GM18520 (cell line): ENCODE measurements around the gene PIANP.
"Not testable (repeated sequence)": the region's sequence is repeated elsewhere in the genome, so short reads cannot be mapped to it uniquely, and the experiment has no call there.

Source experiments
- ATAC-seq: cut with Tn5 transposase; IDR thresholded peaks from one replicate; pipeline ENCODE4 v1.9.1; 2021; ENCODE audit not compliant: unreplicated experiment

The PIANP gene, protein sequence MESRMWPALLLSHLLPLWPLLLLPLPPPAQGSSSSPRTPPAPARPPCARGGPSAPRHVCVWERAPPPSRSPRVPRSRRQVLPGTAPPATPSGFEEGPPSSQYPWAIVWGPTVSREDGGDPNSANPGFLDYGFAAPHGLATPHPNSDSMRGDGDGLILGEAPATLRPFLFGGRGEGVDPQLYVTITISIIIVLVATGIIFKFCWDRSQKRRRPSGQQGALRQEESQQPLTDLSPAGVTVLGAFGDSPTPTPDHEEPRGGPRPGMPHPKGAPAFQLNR

DNA sequence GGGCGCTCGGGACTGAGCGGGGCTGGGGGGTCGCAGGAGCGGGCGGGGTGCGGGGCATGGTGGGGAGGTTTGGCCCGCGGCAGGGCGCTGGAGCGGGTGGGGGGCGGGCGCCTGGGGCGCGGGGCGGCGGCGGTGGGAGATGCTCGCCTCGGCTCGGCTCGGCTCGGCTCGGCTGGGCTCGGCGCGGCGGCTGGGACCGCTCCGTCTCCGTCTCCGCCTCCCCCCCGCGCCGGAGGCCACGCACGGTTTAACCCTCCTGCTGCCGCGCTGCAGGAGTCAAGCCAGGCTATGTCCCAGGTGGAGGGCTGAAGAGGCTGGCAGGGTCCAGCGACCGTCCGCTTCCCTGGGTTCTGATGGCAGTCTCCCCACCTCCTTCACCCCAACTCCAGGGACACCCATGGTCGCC, at the start of gene PIANP:
TSS of gene PIANP (minus strand) at position 170 of the 406 bp plus-strand sequence. CDS start 2,754 bp downstream, outside the sequence.
- no peak for ATAC-seq

DNA sequence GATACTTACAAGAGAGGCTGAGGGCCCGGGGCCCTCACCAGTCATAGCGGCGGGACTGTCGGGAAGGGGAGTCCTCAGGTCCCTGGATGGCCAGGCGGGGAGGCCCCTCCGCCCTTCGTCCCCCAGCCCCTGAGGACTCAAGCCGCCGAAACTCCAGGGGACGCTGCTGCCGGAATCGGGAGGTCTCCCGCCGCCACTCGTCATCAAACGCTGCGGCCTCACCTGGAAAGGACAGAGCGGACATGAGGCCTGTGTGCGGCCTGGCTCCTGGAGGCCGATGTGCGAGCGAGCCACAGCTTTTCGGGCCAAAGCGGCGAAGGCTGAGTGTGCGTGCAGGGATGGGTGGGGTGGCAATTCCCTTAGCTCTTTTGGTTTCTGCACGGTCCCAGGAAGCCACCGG, 48.1 kb upstream of the PIANP start:
- no peak for ATAC-seq

DNA sequence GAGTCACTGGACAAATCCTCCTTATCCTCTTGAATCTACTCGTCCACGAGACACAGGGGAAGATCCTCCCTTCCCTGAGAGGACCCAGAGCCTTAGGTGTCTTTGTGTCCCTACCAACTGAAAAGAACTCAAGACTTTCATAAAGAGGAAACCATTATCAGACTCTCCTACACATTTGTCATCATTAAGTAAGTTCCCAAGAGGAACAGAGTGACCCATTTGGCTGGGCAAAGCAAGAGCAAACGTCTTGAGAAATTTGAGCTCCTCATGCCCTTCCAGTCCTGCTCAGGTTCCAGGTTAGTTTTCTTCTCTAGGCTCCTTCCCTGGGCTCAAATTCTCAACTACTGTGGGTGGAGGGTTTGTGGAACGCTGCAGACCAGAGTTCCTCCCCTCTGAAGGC, 46.6 kb upstream of the PIANP start:
- no peak for ATAC-seq

DNA sequence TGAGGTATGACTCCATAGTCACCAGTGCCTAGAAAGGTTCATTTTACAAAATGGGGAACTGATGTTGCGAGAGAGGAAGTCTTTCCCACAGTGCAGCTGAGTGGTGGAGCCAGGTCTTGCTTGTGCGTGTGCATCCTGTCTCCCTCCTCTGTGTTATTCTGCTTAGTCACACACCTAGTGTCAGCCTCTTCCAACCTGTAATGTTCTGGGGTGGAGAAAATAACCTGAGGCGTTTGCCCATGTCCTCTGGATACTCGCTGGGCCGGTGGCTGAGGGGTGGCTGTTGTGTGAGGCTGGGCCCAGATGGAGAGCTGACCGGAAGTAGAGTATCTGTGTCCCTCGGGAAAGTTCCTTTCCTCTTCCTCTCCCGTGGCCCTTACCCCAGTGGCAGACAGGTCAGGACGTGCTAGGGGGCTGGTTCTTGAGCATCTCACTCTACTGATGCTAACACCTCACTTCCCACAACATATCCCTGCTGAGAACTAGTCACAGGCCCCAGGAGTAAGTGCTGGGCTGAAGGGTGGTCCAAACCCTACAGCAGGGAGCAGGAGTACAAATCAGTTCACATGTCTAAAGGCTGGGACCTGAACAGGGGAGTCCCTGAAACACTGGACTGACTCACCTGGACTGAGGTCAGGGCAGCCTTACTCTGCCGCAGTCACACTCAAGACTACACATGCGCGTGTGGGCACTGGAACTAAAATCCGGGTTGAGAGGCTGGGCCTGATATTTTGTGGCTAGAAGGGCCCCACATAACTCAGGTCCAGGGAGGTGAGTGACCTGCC, 45.3 kb upstream of the PIANP start:
- ATAC-seq = no peak

DNA sequence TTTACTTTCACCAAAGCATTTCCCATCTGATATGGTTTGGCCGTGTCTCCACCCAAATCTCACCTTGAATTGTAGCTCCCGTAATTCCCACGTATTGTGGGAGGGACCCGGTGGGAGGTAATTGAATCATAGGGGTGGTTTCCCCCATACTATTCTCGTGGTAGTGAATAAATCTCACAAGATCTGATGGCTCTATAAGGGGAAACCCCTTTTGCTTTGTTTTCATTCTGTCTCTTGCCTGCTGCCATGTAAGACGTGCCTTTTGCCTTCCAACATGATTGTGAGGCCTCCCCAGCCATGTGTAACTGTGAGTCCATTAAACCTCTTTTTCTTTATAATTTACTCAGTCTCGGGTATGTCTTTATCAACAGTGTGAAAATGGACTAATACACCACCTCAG, 42.7 kb upstream of the PIANP start:
- not testable (repeated sequence) for ATAC-seq

DNA sequence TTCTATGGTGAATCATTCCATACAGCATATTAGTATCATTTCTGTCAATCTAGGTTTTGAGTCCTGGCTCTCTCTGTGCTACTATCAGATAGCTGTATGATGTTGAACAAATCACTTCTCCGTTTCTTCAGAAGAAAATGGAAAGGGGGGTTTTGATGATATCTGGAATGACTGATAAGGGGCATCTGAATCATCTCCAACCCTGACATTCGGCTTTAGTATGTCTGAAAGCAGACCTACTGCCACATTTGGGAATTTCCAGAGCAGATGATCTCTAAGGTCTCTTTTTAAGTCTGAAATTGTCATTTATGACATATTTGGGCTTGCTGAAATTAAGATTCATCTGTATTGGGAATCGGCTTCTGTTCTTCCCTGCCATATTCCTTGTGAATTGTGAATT, 42.2 kb upstream of the PIANP start:
- no peak for ATAC-seq

DNA sequence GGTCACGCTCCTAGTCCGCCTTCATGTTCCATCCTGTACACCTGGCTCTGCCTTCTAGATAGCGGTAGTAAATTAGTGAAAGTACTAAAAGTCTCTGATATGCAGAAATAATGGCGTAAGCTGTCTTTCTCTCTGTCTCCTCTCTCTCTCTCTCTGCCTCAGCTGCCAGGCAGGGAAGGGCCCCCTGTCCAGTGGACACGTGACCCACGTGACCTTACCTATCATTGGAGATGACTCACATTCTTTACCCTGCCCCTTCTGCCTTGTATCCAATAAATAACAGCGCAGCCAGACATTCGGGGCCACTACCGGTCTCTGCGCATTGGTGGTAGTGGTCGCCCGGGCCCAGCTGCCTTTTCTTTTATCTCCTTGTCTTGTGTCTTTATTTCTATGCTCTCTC, 41.5 kb upstream of the PIANP start:
- ATAC-seq = not testable (repeated sequence)

DNA sequence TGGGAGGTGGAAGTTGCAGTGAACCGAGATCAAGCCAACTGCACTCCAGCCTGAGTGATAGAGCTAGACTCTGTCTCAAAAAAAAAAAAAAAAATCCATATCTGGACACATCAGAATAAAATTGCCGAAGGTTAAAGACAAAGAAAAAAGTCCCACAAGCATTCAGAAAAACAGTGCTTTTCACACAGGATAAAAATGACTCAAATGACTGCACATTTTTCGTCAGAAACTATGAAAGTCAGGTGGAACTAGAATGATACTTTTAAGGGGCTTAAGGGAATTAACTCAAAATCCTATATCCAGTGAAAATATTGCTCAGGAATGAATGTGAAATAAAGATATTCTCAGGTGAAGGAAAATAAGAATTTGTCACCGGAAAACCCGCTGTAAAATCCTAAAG, 36.1 kb upstream of the PIANP start:
- no peak for ATAC-seq

DNA sequence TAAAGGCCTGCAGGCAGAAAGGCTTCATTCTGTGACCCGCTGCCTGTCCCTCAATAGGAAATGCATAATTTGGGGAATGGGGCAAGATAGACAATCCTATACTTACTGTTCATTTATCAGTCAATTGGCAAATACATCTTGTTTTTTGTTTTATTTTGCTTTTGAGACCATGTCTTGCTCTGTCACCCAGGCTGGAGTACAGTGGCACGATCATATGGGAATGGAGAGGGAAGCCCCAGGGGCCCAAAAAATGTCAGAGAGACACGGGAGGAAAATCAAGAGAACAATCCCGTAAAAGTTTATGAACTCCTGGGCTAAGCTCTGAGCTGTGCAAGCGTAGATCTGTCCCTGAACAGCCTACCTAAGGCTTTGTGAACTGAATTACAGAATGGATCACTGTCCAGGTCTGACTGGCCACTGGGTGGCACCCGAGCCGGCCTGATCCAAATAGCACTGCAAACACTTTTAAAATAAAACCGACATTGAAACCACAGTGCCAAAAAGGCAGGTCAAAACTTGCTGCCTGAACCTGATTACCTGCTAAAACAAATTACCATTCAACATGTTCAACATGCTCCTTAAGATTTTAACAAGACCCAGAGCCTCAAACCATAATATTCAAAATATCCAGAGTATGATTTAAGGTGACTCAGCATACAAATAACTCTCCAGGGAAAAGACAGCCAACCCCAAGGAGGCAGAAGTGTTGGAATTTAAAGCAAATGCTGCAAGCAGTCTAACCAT, 35.0 kb upstream of the PIANP start:
- ATAC-seq = no peak

DNA sequence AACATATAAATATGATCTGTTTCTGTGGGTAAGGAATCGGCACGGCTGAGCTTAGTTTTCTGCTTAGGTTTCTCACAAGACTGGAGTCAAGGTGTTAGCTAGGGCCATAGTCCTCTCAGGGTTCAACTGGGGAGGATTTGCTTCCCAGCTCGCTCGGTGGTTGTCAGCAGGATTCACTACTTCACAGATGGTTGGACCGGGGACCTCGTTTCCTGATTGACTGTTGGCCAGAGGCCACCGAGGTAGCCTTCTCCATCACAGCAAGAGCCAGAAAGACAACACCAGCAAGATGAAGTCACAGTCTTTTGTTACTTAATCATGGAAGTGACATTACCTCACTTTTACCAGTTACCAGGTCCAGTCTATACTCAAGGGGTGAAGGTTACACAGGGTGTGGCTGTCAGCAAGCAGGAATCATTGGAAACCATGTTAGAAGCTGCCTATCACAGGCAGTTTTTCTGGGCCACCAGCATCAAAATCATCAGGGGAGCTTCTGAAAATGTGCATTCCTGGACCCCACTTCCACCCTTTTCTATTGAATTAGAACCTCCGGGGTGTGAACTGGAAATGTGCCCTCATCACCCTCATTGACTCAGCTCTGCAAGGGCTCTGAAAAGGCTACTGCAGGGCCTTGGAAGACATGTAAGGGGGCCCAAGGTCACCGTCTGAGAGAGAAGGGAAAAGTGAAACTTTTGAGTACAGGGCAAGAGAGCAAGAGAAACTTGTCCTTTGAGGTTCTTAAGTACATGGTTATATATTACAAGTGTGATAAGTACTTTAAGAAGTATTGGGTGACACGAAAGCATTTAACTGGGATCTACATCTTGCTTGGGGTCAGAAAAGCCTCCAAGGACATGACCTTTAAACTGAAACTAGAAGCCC, 34.1 kb upstream of the PIANP start:
- no peak for ATAC-seq

DNA sequence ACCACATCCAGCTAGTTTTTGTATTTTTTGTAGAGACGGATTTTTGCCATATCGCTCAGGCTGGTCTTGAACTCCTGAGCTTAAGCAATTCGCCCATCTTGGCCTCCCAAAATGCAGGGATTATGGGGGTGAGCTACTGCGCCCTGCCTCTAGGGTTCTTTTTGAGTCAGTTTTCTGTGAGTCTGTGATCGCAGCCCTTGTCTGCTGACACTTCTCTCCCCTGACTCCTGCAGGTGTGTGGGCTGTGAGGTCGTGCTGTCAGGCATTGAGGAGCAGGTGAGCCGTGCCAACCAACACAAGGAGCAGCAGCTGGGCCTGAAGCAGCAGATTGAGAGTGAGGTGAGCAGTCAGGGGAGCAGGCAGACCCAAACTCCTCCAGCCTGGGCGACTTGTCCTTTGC, 29.6 kb upstream of the PIANP start:
- ATAC-seq = no peak

DNA sequence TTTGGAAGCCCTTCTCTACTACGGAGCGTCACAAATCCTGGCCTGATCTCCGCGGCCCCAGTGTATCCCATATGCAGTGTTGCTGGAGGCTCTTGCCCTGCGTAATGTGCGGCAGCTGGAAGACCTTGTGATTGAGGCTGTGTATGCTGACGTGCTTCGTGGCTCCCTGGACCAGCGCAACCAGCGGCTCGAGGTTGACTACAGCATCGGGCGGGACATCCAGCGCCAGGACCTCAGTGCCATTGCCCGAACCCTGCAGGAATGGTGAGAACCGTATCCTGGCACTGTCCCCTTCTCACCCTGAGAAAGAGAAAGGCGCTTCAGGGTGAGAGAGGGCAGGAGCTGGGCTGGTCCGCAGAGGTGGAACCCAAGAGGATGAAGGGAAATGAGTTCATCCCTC, 28.6 kb upstream of the PIANP start:
- no peak for ATAC-seq

DNA sequence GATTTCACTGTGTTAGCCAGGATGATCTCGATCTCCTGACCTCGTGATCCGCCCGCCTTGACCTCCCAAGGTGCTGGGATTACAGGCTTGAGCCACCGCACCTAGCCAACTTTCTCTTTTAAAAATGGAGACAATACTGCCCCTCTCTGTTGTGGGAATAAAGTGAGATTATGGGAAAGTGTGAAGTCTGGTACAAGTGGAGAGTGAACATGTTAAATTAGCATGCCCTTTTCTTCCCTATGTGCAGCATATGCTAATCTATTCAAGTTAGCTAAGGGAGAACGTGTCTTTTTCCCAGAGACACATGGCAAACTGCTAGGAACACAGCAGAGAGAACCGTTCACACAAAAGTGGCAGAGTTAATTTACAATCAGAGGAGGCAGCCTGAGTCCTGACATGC, 24.7 kb upstream of the PIANP start:
- no peak for ATAC-seq

DNA sequence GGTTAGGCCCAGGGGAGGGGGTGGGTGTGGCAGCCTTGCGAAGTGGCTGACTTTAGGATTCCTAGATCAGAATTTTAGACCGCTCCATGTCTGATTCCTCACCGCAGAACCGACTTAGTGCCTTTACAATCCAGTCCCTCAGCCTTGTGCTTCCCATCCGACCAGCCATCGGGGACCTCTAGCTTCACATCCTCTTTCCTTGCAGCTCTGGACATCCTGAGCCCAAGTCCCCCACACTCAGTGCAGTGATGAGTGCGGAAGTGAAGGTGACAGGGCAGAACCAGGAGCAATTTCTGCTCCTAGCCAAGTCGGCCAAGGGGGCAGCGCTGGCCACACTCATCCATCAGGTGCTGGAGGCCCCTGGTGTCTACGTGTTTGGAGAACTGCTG, 23.8 kb upstream of the PIANP start:
- ATAC-seq = no peak

DNA sequence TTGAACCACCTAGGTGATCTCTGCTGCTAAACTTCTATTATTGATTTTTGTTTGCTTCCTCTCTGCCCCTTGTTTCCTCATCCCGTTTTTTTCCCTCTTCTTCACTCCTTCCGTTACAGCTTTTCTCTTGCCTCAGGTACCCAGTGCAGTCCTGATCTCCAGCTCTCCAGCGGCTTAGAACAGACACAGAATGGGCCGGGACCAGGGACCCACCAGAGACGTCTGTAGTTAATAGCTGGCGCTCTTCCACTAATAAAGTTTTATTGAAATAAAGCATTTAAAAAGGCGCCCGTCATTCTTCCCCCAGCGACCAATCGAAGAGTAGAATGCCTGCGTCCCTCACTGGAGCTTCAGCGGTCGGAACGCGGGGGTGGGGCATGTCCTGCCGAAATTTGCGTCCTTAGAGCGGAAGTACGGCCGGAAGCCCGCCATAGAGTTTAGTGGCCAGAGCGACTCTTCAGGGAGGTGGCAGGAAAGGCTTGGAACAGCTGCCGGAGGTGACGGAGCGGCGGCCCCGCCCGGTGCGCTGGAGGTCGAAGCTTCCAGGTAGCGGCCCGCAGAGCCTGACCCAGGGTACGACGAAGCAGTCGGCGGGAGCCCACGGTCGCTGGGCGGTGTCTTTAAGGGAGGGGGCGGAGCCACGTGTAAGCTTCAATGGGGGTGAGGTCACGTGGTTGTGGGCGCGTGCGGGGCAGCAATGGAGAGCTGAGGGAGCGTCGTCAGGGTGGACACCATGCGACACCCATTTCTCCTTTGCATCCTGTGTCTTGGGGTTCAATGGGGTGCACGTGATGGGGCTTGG, 23.2 kb upstream of the PIANP start, which contains the start of gene COPS7A:
TSS of gene COPS7A (plus strand) at position 440 of the 802 bp plus-strand sequence. CDS start 611 bp downstream, outside the sequence.
- ATAC-seq = peak; percentile 92

DNA sequence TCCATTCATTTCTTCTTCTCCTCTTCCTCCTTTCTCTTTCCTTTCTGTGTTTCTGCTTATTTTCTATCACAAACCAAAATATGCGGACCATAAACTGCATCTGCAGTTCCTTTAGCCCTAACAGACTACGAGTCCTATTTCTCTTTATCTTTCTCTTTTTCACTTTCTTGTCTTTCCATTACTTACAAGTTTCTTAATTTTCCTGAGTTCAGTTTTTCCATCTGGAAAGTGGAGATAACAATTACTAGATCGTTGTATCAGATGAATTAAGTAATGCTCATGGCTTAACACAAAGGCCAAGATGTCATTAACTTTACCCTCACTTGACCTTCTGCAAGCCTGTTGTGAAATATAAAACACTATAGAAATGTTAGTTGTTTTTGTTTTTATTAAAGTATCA, 22.2 kb upstream of the PIANP start:
- ATAC-seq = no peak

DNA sequence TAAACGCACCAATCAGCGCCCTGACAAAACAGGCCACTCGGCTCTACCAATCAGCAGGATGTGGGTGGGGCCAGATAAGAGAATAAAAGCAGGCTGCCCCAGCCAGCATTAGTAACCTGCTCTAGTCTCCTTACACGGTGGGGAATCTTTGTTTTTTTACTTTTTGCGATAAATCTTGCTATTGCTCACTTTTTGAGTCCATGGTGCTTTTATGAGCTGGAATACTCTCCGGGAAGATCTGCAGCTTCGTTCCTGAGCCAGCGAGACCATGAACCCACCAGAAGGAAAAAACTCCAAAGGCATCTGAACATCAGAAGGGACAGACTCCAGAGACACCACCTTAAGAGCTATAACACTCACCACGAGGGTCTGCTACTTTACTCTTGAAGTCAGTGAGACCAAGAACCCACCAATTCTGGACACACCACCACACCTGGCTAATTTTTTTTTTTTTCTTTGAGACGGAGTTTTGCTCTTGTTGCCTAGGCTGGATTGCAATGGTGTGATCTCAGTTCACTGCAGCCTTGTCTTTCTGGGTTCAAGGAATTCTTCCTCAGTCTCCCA, 16.3 kb upstream of the PIANP start:
- ATAC-seq = no peak

DNA sequence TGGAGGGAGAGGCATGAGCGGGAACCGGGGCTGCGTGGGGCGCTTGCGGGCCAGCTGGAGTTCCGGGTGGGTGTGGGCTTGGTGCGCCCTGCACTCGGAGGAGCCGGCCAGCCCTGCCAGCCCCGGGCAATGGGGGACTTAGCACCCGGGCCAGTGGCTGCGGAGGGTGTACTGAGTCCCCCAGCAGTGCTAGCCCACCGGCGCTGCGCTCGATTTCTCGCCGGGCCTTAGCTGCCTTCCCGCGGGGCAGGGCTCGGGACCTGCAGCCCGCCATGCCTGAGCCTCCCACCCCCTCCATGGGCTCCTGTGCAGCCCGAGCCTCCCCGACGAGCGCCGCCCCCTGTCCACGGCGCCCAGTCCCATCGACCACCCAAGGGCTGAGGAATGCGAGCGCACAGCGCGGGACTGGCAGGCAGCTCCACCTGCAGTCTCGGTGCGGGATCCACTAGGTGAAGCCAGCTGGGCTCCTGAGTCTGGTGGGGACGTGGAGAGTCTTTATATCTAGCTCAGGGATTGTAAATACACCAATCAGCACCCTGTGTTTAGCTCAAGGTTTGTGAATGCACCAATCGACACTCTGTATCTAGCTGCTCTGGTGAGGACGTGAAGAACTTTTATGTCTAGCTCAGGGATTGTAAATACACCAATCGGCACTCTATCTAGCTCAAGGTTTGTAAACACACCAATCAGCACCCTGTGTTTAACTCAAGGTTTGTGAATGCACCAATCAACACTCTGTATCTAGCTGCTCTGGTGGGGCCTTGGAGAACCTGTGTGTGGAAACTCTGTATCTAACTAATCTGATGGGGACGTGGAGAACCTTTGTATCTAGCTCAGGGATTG, 15.6 kb upstream of the PIANP start:
- not testable (repeated sequence) for ATAC-seq

DNA sequence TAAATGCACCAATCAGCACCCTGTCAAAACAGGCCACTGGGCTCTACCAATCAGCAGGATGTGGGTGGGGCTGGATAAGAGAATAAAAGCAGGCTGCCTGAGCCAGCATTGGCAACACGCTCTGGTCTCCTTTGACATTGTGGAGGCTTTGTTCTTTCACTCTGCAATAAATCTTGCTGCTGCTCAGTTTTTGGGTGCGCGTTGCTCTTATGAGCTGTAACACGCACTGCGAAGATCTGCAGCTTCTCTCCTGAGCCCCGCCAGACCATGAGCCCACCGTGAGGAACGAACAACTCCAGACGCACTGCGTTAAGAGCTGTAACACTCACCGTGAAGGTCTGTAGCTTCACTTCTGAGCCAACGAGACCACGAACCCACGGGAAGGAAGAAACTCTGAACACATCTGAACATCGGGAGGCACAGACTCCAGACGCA, 8.4 kb upstream of the PIANP start:
- ATAC-seq = no peak
